Fibroblast of villous mesenchyme (primary cell): ENCODE results near the gene SPATS1. TPM values are rescaled to one million over a fixed set of nuclear protein-coding genes. Genes with fewer than 3 reads are reported as not detected.
"Not testable (repeated sequence)": the region's sequence is repeated elsewhere in the genome, so short reads cannot be mapped to it uniquely, and the experiment has no call there.

Experiments used
- DNase-seq: peaks from one replicate; pipeline ENCODE4 v3.0.0-alpha.2; 2010; ENCODE audit warnings: low read depth
- H3K4me3 ChIP-seq: 2 replicates; pipeline ENCODE4 v1.5.1; 2011; ENCODE audit warnings: low read depth, mild to moderate bottlenecking, low read length
- CTCF ChIP-seq: IDR thresholded peaks from 2 replicates; pipeline ENCODE4 v1.5.1; 2012; ENCODE audit warnings: low read depth, mild to moderate bottlenecking, low read length; ENCODE audit not compliant: insufficient read depth
- total RNA-seq: library from RNA; depleted of rRNA; stranded (reverse); fragments of >200 nt; gene quantifications from 2 replicates; pipeline ENCODE4 v1.2.3, GENCODE V29; 2012

Gene SPATS1
- total RNA-seq, 1 donor, result not detected

DNA sequence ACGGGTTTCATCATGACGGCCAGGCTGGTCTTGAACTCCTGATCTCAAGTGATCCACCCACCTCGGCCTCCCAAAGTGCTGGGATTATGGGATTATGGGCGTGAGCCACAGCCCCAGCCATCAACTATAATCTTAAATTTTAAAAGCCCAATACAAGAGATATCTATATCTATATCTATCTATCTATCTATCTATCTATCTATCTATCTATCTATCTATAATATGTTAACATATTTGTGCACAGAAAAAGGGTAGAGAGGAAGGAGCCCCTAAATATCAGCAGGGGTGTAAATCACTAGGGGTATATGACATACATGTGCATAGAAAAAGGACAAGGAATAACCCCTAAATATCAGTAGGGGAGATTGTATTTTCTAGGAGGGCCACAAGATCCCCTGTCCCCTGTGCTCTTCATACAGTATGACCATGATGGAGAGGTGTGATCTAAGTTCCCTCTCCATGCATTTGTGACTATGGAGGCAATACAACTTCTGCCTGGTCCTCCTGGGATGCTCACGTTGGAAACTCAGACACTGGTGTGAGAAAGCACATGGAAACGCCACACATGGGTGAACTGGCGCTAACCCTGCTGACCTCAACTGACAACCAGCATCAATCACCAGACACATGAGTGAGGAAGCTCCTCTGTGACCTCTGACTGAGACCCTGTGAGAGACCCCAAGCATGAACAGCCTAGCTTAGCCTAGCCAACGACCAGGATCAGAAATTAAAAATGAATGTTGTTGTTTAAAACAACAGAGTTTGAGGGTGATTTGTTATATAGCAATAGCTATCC is 1.2 kb upstream of the SPATS1 start:
- no peak overlapping the region for H3K4me3 ChIP-seq
- DNase-seq, result no peak
- TF ChIP-seq CTCF, result no peak

DNA sequence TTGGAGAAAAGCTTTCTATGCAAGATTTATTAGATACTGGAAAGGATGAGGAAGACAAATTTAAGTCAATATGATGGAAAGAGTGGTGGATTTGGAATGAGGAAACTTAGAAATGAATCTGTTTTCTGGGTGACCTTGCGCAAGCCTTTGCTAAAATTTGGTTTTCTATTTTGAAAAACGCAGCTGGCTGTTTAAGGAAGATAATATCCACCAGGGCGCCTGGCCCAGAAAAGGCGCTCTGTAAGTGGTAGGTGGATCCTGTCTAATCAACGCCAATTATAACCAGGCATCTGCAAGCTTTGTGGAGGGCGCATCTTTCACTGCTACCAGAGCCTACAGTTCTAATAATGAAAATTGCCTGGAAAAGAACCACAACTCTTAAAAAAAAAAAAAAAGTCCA is 398 bp upstream of the SPATS1 start:
- no peak for TF ChIP-seq CTCF
- peak; percentile 7 for DNase-seq
- H3K4me3 ChIP-seq, result no peak overlapping the region

- H3K4me3 ChIP-seq, DNase-seq: not testable (repeated sequence)
Observed at GRCh38 chr6:44346818-44347217, 4.4 kb downstream of the SPATS1 start.

- no peak for TF ChIP-seq CTCF
- no peak overlapping the region for H3K4me3 ChIP-seq
- no peak for DNase-seq
Observed at GRCh38 chr6:44349904-44350649, 7.6 kb downstream of the SPATS1 start.

DNA sequence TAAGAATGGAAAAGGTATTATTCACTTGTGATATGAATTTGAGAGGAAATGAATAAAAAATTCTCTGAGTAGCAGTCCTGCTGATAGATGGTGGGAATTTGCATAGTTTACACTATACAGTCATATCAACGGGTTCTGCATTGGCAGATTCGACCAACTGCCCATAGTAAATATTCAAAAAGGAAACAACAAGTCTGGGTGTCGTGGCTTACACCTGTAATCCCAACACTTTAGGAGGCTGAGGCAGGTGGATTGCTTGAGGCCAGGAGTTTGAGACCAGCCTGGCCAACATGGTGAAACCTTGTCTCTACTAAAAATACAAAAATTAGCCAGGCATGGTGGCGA is 8.2 kb downstream of the SPATS1 start:
- not testable (repeated sequence) for H3K4me3 ChIP-seq, DNase-seq

- no peak overlapping the region for H3K4me3 ChIP-seq
- DNase-seq, result no peak
- no peak for TF ChIP-seq CTCF
Observed at GRCh38 chr6:44352259-44352658, 9.8 kb downstream of the SPATS1 start.

DNA sequence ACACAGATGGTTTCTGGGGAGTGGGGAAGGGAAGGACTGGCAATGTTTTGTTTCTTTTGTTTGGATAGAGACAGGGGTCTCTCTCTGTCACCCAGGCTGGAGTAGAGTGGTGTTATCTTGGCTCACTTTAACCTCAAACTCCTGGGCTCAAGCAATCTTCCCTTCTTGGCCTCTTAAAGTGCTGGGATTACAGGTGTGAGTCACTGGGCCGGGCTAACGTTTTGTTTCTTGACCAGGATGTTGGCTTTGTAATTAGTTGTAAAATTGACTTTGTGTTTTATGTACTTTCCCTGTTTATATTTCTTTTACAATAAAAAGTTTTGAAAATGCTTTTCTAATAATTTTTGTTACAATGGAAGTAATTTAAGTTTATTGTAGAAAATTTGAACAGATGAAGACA is 10.9 kb downstream of the SPATS1 start:
- no peak overlapping the region for H3K4me3 ChIP-seq
- TF ChIP-seq CTCF, result no peak
- no peak for DNase-seq

DNA sequence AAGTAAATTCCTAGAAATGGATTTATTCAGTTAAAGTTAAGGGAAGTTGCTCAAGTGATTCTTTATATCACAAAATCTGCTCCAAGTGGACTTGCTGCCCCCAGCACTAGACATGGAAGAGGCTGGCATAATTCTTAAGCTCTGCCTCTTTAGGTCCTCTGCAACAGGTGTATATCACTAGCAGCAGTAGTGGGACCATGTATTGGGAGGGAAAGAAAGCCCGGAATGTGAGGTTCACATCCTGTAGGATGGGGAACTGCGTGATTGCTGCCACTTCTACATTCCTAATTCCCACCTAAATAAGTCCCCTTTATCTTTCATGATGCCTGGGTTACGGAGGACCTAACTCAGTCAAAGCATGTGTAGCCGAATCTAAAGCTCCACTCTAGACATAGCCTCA is 13.2 kb downstream of the SPATS1 start:
- no peak overlapping the region for H3K4me3 ChIP-seq
- no peak for TF ChIP-seq CTCF
- no peak for DNase-seq
